Measurements from ENCODE around the gene PRRX1.

The PRRX1 gene

GRCh38 chr1:170755795-170756194 lies 91.9 kb downstream of the PRRX1 start:
- Mint-ChIP-seq H3K36me3 (ENCODE audit: insufficient read depth) (no peaks in the 10 kb centered on the region), H3K4me1 (ENCODE audit: low read depth in 2 of 2) (no peaks in the 10 kb centered on the region), H3K4me3 (no peak overlapping the region), H3K9me3 (peaks cover 0 to 2% of the 10 kb centered on the region in 2 donors), H3K27ac (no peak overlapping the region), H3K27me3 (peaks cover 11 to 15% of the 10 kb centered on the region in 2 donors)
- no peak for ATAC-seq (replicated peaks)
- DNase-seq = no peak

- H3K9me3 Mint-ChIP-seq = no peaks in the 10 kb centered on the region
Measured at GRCh38 chr1:170758992-170759391, 95.1 kb downstream of the PRRX1 start.

GRCh38 chr1:170765279-170765678 lies 101.3 kb downstream of the PRRX1 start:
- no peaks in the 10 kb centered on the region for H3K9me3 Mint-ChIP-seq
- H3K36me3 Mint-ChIP-seq (ENCODE audit: insufficient read depth) = no peaks in the 10 kb centered on the region
- H3K4me3 Mint-ChIP-seq = no peak overlapping the region
- H3K27ac Mint-ChIP-seq = no peak overlapping the region
- H3K4me1 Mint-ChIP-seq (ENCODE audit: low read depth in 2 of 2) = no peaks in the 10 kb centered on the region
- H3K27me3 Mint-ChIP-seq = peaks cover 11 to 17% of the 10 kb centered on the region in 2 donors
- DNase-seq (no peak), ATAC-seq (replicated peaks) (no peak)

More at GRCh38 chr1:170758992-170759391, 95.1 kb downstream of the PRRX1 start:
- Mint-ChIP-seq H3K27me3 (peaks cover 13 to 16% of the 10 kb centered on the region in 2 donors), H3K27ac (no peak overlapping the region), H3K36me3 (ENCODE audit: insufficient read depth) (no peaks in the 10 kb centered on the region), H3K4me3 (no peak overlapping the region), H3K4me1 (ENCODE audit: low read depth in 2 of 2) (no peaks in the 10 kb centered on the region)
- DNase-seq (no peak), ATAC-seq (replicated peaks) (no peak)

DNA sequence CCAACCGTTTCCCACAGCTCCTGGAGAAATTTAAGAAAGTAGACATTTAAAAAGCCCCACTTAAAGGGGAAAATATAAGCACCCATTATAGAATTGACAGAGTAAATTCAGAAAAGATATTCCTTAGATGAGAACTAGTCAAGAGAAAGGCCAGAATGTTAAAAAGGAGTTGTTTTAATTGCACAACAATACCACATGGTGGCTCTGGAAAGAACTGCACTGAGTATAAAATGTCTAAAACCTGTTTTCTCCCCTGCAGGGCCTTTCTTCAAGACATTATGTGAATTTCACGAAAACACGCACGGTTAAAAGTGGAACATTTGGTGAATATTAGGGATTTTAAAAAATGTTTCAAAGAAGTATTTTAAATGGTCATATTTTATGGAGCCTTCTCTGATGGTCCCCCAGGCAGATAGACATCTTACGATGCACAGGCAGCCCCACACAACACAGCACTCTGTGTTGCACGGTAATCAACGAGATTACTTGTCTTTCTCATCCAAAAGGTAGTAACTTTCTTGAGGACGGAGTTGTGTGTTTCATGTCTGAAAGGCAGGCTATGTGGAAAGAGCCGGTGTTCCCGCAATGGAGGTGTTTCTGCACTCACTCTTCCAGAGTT lies 101.9 kb downstream of the PRRX1 start:
- no peaks in the 10 kb centered on the region for H3K4me1 Mint-ChIP-seq (ENCODE audit: low read depth in 2 of 2)
- DNase-seq = no peak
- no peaks in the 10 kb centered on the region for H3K9me3 Mint-ChIP-seq
- no peak overlapping the region for H3K4me3 Mint-ChIP-seq
- H3K36me3 Mint-ChIP-seq (ENCODE audit: insufficient read depth) = no peaks in the 10 kb centered on the region
- no peak for ATAC-seq (replicated peaks)
- no peak overlapping the region for H3K27ac Mint-ChIP-seq
- peaks cover 5 to 12% of the 10 kb centered on the region in 2 donors for H3K27me3 Mint-ChIP-seq

DNA sequence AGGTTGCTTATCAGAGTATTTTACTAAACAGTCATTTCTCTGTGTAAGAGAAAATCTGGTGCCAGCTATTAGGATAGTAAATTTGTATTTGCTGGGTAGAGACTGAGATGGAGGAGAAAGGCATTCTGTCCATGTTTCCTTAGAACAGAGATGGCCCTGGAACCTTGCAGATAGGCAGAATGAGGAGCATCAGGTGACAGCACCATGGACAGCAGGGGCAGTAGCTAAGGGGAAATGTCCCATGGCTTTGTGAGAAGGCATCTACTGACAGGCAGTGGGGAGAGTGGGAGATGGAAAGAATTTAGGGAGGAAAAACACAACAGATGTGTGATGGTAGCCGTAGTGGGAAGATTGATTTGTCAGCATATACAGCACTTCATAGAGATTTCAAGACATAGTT lies 105.0 kb downstream of the PRRX1 start:
- Mint-ChIP-seq H3K4me1 (ENCODE audit: low read depth in 2 of 2) (no peaks in the 10 kb centered on the region), H3K4me3 (no peak overlapping the region), H3K27ac (no peak overlapping the region), H3K9me3 (no peaks in the 10 kb centered on the region), H3K36me3 (ENCODE audit: insufficient read depth) (no peaks in the 10 kb centered on the region), H3K27me3 (peaks cover 5 to 10% of the 10 kb centered on the region in 2 donors)
- no peak for DNase-seq
- ATAC-seq (replicated peaks) = no peak

DNA sequence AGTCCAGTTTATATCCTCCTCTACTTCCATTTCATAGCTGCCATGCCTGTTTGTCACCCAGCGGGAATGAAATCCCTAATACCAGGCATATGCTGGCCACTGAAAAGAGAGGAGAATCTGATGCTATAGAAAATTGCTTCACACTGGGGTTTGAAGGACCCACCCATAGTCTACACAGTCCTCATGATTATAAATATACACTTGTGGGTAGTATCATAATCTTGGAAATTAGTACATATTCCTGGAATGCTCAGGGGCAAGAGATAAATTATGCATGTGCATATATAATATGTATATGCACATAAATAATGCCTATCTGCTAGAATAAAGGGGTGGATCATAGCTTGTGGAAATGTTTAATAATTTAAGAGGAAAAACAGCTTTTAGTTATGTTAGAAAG lies 105.8 kb downstream of the PRRX1 start:
- ATAC-seq (replicated peaks) = no peak
- Mint-ChIP-seq H3K4me1 (ENCODE audit: low read depth in 2 of 2) (no peaks in the 10 kb centered on the region), H3K36me3 (ENCODE audit: insufficient read depth) (no peaks in the 10 kb centered on the region), H3K4me3 (no peak overlapping the region), H3K27ac (no peak overlapping the region), H3K27me3 (peaks cover 5 to 10% of the 10 kb centered on the region in 2 donors), H3K9me3 (no peaks in the 10 kb centered on the region)
- DNase-seq = no peak

DNA sequence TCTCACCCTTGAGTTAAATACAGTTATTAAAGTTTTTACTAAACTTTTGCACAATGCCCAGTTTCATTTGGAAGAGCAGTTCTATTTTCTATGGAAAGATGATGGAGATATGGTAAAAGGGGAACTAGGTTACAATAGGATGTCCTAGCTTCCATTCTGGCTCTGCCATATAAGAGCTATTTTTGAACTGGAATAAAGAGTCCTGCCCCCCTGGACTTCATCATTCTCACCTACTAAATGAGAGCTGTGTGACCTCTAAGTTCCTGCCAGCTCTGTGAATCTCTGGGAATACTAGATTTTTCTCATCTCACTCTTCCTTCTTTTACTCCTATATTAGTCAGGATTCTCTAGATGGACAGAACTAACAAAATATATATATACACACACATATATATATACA lies 106.3 kb downstream of the PRRX1 start:
- Mint-ChIP-seq H3K4me1 (ENCODE audit: low read depth in 2 of 2) (no peaks in the 10 kb centered on the region), H3K27me3 (peaks cover 5 to 10% of the 10 kb centered on the region in 2 donors), H3K9me3 (no peaks in the 10 kb centered on the region), H3K4me3 (no peak overlapping the region), H3K36me3 (ENCODE audit: insufficient read depth) (no peaks in the 10 kb centered on the region), H3K27ac (no peak overlapping the region)
- ATAC-seq (replicated peaks) (no peak), DNase-seq (no peak)

DNA sequence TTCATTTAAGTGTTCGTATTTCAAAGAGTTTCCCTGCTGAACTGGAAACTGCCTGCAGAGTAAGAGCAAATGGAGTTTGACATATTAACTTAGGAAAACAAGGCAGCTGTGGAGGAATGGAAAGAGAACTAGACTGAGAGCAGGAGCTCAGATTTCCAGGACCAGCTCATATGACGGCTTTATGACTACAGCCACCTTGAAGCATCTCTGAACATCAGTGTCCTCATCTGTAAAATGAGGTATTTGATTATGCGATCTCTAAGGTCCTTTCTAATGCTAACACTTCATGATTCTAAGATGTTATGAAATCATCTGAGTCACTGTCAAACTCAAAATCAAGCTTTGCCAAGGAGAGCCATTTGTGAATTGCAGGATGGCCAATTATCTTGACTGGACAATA lies 112.3 kb downstream of the PRRX1 start:
- DNase-seq (no peak), ATAC-seq (replicated peaks) (no peak)
- no peaks in the 10 kb centered on the region for H3K36me3 Mint-ChIP-seq (ENCODE audit: insufficient read depth)
- peaks cover 0 to under 1% of the 10 kb centered on the region in 2 donors for H3K27me3 Mint-ChIP-seq
- no peaks in the 10 kb centered on the region for H3K9me3 Mint-ChIP-seq
- no peak overlapping the region for H3K27ac Mint-ChIP-seq
- no peaks in the 10 kb centered on the region for H3K4me1 Mint-ChIP-seq (ENCODE audit: low read depth in 2 of 2)
- no peak overlapping the region for H3K4me3 Mint-ChIP-seq

- H3K4me3 Mint-ChIP-seq = no peak overlapping the region
Measured at GRCh38 chr1:170776777-170777176, 112.8 kb downstream of the PRRX1 start.

More at GRCh38 chr1:170776777-170777176, 112.8 kb downstream of the PRRX1 start:
- Mint-ChIP-seq H3K9me3 (no peaks in the 10 kb centered on the region), H3K27ac (no peak overlapping the region), H3K27me3 (peaks cover 0 to 5% of the 10 kb centered on the region in 2 donors), H3K4me1 (ENCODE audit: low read depth in 2 of 2) (no peaks in the 10 kb centered on the region), H3K36me3 (ENCODE audit: insufficient read depth) (no peaks in the 10 kb centered on the region)
- DNase-seq (no peak), ATAC-seq (replicated peaks) (no peak)
